T1000 (cell line): Measurements from ENCODE around the gene SBSN.

Experiments used
- DNase-seq: peaks from one replicate; lab custom pipeline; 2025; ENCODE audit warnings: mixed read lengths; lab: John Stamatoyannopoulos, UW

The SBSN gene

GRCh38 chr19:35555301-35556005 lies 27.3 kb upstream of the SBSN start:
- DNase-seq: peak; percentile 11

- no peak for DNase-seq
Observed at GRCh38 chr19:35554076-35554475, 26.0 kb upstream of the SBSN start.

- no peak for DNase-seq
Observed at GRCh38 chr19:35553385-35554000, 25.4 kb upstream of the SBSN start.

GRCh38 chr19:35552534-35553384 lies 24.6 kb upstream of the SBSN start:
- DNase-seq: no peak

- DNase-seq: no peak
Observed at GRCh38 chr19:35551091-35551810, 23.1 kb upstream of the SBSN start.

- no peak for DNase-seq
Observed at GRCh38 chr19:35549879-35550523, 21.9 kb upstream of the SBSN start.

GRCh38 chr19:35549174-35549788 lies 21.2 kb upstream of the SBSN start:
- no peak for DNase-seq

GRCh38 chr19:35546532-35546931 lies 18.4 kb upstream of the SBSN start:
- DNase-seq: no peak

GRCh38 chr19:35545855-35546381 lies 17.8 kb upstream of the SBSN start:
- no peak for DNase-seq

GRCh38 chr19:35545001-35545854 lies 17.1 kb upstream of the SBSN start, which contains the start of gene TMEM147:
TSS of gene TMEM147 (plus strand) at chr19:35545626. CDS start at chr19:35545740, 114 bp downstream.
- DNase-seq: peak; percentile 73

GRCh38 chr19:35544110-35544802 lies 16.1 kb upstream of the SBSN start:
- DNase-seq: no peak

GRCh38 chr19:35543280-35544109 lies 15.4 kb upstream of the SBSN start:
- DNase-seq: no peak

- DNase-seq: no peak
Observed at GRCh38 chr19:35542209-35542608, 14.1 kb upstream of the SBSN start.

- DNase-seq: no peak
Observed at GRCh38 chr19:35540356-35540927, 12.3 kb upstream of the SBSN start.

GRCh38 chr19:35539850-35540249 lies 11.7 kb upstream of the SBSN start:
- DNase-seq: no peak

- DNase-seq: no peak
Observed at GRCh38 chr19:35539314-35539713, 11.2 kb upstream of the SBSN start.

- DNase-seq: no peak
Observed at GRCh38 chr19:35534803-35535480, 6.8 kb upstream of the SBSN start.
